ENCODE results near the gene TBC1D4.

- TF ChIP-seq CTCF (IDR thresholded peaks at IDR 0.05) = no peak
- no peak for TF ChIP-seq POLR2A (IDR thresholded peaks at IDR 0.05)
Observed at GRCh38 chr13:75329723-75330122, 152.2 kb downstream of the TBC1D4 start.
